Measurements from ENCODE around the gene PRIM1. TPM values are rescaled to one million over a fixed set of nuclear protein-coding genes. Genes with fewer than 3 reads are reported as not detected.
"Not testable (repeated sequence)": the region's sequence is repeated elsewhere in the genome, so short reads cannot be mapped to it uniquely, and the experiment has no call there.

The PRIM1 gene
- total RNA-seq, 1 donor from 2014 or later: 13.0 TPM

GRCh38 chr12:56758728-56759262 lies 6.7 kb upstream of the PRIM1 start:
- TF ChIP-seq CTCF (IDR thresholded peaks at IDR 0.05; ENCODE audit: unreplicated experiment): no peak
- H3K9me3 Mint-ChIP-seq: peaks cover 15% of the 10 kb centered on the region

GRCh38 chr12:56757971-56758370 lies 5.8 kb upstream of the PRIM1 start:
- H3K27ac Mint-ChIP-seq, H3K4me1 Mint-ChIP-seq: not testable (repeated sequence)

More at GRCh38 chr12:56758728-56759262, 6.7 kb upstream of the PRIM1 start:
- Mint-ChIP-seq H3K4me1 (no peaks in the 10 kb centered on the region), H3K36me3 (peaks cover 3% of the 10 kb centered on the region), H3K27me3 (ENCODE audit: low read depth) (peaks cover 1% of the 10 kb centered on the region), H3K27ac (no peak overlapping the region), H3K4me3 (no peak overlapping the region)
- no peak for DNase-seq (ENCODE audit: low spot score in 2 of 2, unreplicated experiment in 2 of 2)

GRCh38 chr12:56753566-56753965 lies 1.4 kb upstream of the PRIM1 start:
- peaks cover 4% of the 10 kb centered on the region for H3K9me3 Mint-ChIP-seq

More at GRCh38 chr12:56757971-56758370, 5.8 kb upstream of the PRIM1 start:
- H3K9me3 Mint-ChIP-seq: peaks cover 15% of the 10 kb centered on the region
- not testable (repeated sequence) for H3K4me3 Mint-ChIP-seq; H3K36me3 Mint-ChIP-seq; DNase-seq (ENCODE audit: low spot score in 2 of 2, unreplicated experiment in 2 of 2); H3K27me3 Mint-ChIP-seq (ENCODE audit: low read depth)

GRCh38 chr12:56750596-56750995 lies 1.5 kb downstream of the PRIM1 start:
- not testable (repeated sequence) for H3K27me3 Mint-ChIP-seq (ENCODE audit: low read depth); DNase-seq (ENCODE audit: low spot score in 2 of 2, unreplicated experiment in 2 of 2); H3K36me3 Mint-ChIP-seq; H3K9me3 Mint-ChIP-seq; H3K27ac Mint-ChIP-seq
- Mint-ChIP-seq H3K4me1 (peaks cover 15% of the 10 kb centered on the region), H3K4me3 (peak overlapping the region; percentile 93)

More at GRCh38 chr12:56753566-56753965, 1.4 kb upstream of the PRIM1 start:
- H3K4me1 Mint-ChIP-seq: peaks cover 15% of the 10 kb centered on the region
- H3K27me3 Mint-ChIP-seq (ENCODE audit: low read depth): no peaks in the 10 kb centered on the region
- DNase-seq (ENCODE audit: low spot score in 2 of 2, unreplicated experiment in 2 of 2): no peak
- H3K27ac Mint-ChIP-seq: no peak overlapping the region
- TF ChIP-seq CTCF (IDR thresholded peaks at IDR 0.05; ENCODE audit: unreplicated experiment): no peak
- H3K4me3 Mint-ChIP-seq: no peak overlapping the region
- no peaks in the 10 kb centered on the region for H3K36me3 Mint-ChIP-seq

- peak overlapping the region; percentile 15 for H3K4me3 Mint-ChIP-seq
- H3K27me3 Mint-ChIP-seq (ENCODE audit: low read depth): no peaks in the 10 kb centered on the region
- H3K4me1 Mint-ChIP-seq: peaks cover 15% of the 10 kb centered on the region
- DNase-seq (ENCODE audit: low spot score in 2 of 2, unreplicated experiment in 2 of 2): no peak
- H3K36me3 Mint-ChIP-seq: peaks cover 4% of the 10 kb centered on the region
- no peak for TF ChIP-seq CTCF (IDR thresholded peaks at IDR 0.05; ENCODE audit: unreplicated experiment)
- peak overlapping the region; percentile 65 for H3K27ac Mint-ChIP-seq
- H3K9me3 Mint-ChIP-seq: no peaks in the 10 kb centered on the region
Observed at GRCh38 chr12:56749853-56750252, 2.3 kb downstream of the PRIM1 start.

GRCh38 chr12:56749359-56749758 lies 2.8 kb downstream of the PRIM1 start:
- no peak overlapping the region for H3K27ac Mint-ChIP-seq
- no peak overlapping the region for H3K4me3 Mint-ChIP-seq
- DNase-seq (ENCODE audit: low spot score in 2 of 2, unreplicated experiment in 2 of 2): no peak
- H3K27me3 Mint-ChIP-seq (ENCODE audit: low read depth): no peaks in the 10 kb centered on the region
- H3K9me3 Mint-ChIP-seq: no peaks in the 10 kb centered on the region
- TF ChIP-seq CTCF (IDR thresholded peaks at IDR 0.05; ENCODE audit: unreplicated experiment): no peak
- H3K4me1 Mint-ChIP-seq: peaks cover 15% of the 10 kb centered on the region
- H3K36me3 Mint-ChIP-seq: peaks cover 4% of the 10 kb centered on the region
